ENCODE results near the gene COLQ.

Gene COLQ

GRCh38 chr3:15404767-15405166 lies 116.7 kb downstream of the COLQ start:
- TF ChIP-seq EZH2 (IDR thresholded peaks at IDR 0.05) (no peak), POLR2AphosphoS5 (IDR thresholded peaks at IDR 0.05; ENCODE audit: borderline replicate concordance, low read depth, low read length) (no peak), FOXP2 (optimal IDR thresholded peaks at IDR 0.05; ENCODE audit: control extremely low read depth, extremely low read length, insufficient read depth) (no peak)
- Histone ChIP-seq H3K9ac (ENCODE audit: insufficient read length) (no peak overlapping the region), H3K4me3 (no peak overlapping the region), H3K36me3 (ENCODE audit: insufficient read depth, low read length) (no peaks in the 10 kb centered on the region), H3K9me3 (ENCODE audit: low read depth, low read length) (no peaks in the 10 kb centered on the region), H3K27ac (no peak overlapping the region)
- DNase-seq (ENCODE audit: low read depth, low spot score) = no peak

GRCh38 chr3:15403965-15404364 lies 117.5 kb downstream of the COLQ start:
- H3K9me3 ChIP-seq (ENCODE audit: low read depth, low read length) = no peaks in the 10 kb centered on the region
- no peak for DNase-seq (ENCODE audit: low read depth, low spot score)
- H3K9ac ChIP-seq (ENCODE audit: insufficient read length) = no peak overlapping the region
- H3K27ac ChIP-seq = no peak overlapping the region
- TF ChIP-seq EZH2 (IDR thresholded peaks at IDR 0.05) = no peak
- TF ChIP-seq POLR2AphosphoS5 (IDR thresholded peaks at IDR 0.05; ENCODE audit: borderline replicate concordance, low read depth, low read length) = no peak
- no peak for TF ChIP-seq FOXP2 (optimal IDR thresholded peaks at IDR 0.05; ENCODE audit: control extremely low read depth, extremely low read length, insufficient read depth)
- H3K36me3 ChIP-seq (ENCODE audit: insufficient read depth, low read length) = no peaks in the 10 kb centered on the region
- no peak overlapping the region for H3K4me3 ChIP-seq

GRCh38 chr3:15403495-15403894 lies 118.0 kb downstream of the COLQ start:
- no peak overlapping the region for H3K27ac ChIP-seq
- H3K9me3 ChIP-seq (ENCODE audit: low read depth, low read length) = no peaks in the 10 kb centered on the region
- no peak for DNase-seq (ENCODE audit: low read depth, low spot score)
- H3K4me3 ChIP-seq = no peak overlapping the region
- TF ChIP-seq FOXP2 (optimal IDR thresholded peaks at IDR 0.05; ENCODE audit: control extremely low read depth, extremely low read length, insufficient read depth) = no peak
- no peak for TF ChIP-seq EZH2 (IDR thresholded peaks at IDR 0.05)
- TF ChIP-seq POLR2AphosphoS5 (IDR thresholded peaks at IDR 0.05; ENCODE audit: borderline replicate concordance, low read depth, low read length) = no peak
- no peak overlapping the region for H3K9ac ChIP-seq (ENCODE audit: insufficient read length)
- no peaks in the 10 kb centered on the region for H3K36me3 ChIP-seq (ENCODE audit: insufficient read depth, low read length)

- H3K36me3 ChIP-seq (ENCODE audit: insufficient read depth, low read length) = no peaks in the 10 kb centered on the region
- no peak overlapping the region for H3K9ac ChIP-seq (ENCODE audit: insufficient read length)
- H3K4me3 ChIP-seq = no peak overlapping the region
- no peak overlapping the region for H3K27ac ChIP-seq
- TF ChIP-seq POLR2AphosphoS5 (IDR thresholded peaks at IDR 0.05; ENCODE audit: borderline replicate concordance, low read depth, low read length) (no peak), FOXP2 (optimal IDR thresholded peaks at IDR 0.05; ENCODE audit: control extremely low read depth, extremely low read length, insufficient read depth) (no peak), EZH2 (IDR thresholded peaks at IDR 0.05) (no peak)
- no peak for DNase-seq (ENCODE audit: low read depth, low spot score)
- H3K9me3 ChIP-seq (ENCODE audit: low read depth, low read length) = no peaks in the 10 kb centered on the region
Observed at GRCh38 chr3:15401936-15402335, 119.6 kb downstream of the COLQ start.
